ENCODE data around the gene DIPK1C.

- TF ChIP-seq CTCF (conservative IDR thresholded peaks at IDR 0.05) (no peak), EZH2 (IDR thresholded peaks at IDR 0.05; ENCODE audit: low read depth) (no peak)
Observed at GRCh38 chr18:74501386-74501785, 44.3 kb upstream of the DIPK1C start.
